Right lobe of liver (tissue), 6 donors: ENCODE results near the gene ALPL. TPM values are rescaled to one million over a fixed set of nuclear protein-coding genes. Genes with fewer than 3 reads are reported as not detected.

Experiments
- ATAC-seq, 4 donors: fragments of 200-7000 bp; cut with Tn5 transposase; one replicate each; pipeline ENCODE4 v1.9.1; 2020; ENCODE audit warnings: mild to moderate bottlenecking in 4 of 4, moderate library complexity in 4 of 4
- DNase-seq, 3 donors: peaks; one replicate each; pipeline ENCODE4 v3.0.0-alpha.2; 2020
- H3K27ac ChIP-seq, 3 donors: fragments of 200-600 bp; one replicate each; pipeline ENCODE4 v1.8.0; 2022
- H3K27me3 ChIP-seq, 2 donors: fragments of 200-600 bp; one replicate each; pipeline ENCODE4 v1.8.0; 2022
- H3K36me3 ChIP-seq, 4 donors: fragments of 200-600 bp; sonication (generic) in 1 of 4; one replicate each; pipeline versions ENCODE4 v1.5.1 to v1.8.0; 2017 to 2022; ENCODE audit warnings: control low read depth in 1 of 4
- H3K4me1 ChIP-seq, 4 donors: fragments of 200-600 bp; sonication (generic) in 1 of 4; one replicate each; pipeline versions ENCODE4 v1.5.1 to v1.8.0; 2017 to 2022; ENCODE audit warnings: control low read depth in 1 of 4
- H3K4me3 ChIP-seq, 3 donors: fragments of 200-600 bp; one replicate each; pipeline ENCODE4 v1.8.0; 2022
- H3K9me3 ChIP-seq, 4 donors: fragments of 200-600 bp; sonication (generic) in 1 of 4; one replicate each; pipeline versions ENCODE4 v1.5.1 to v1.8.0; 2017 to 2022; ENCODE audit warnings: control low read depth in 1 of 4
- CTCF ChIP-seq, 4 donors: fragments of 200-600 bp in 3 of 4; fragments of 450-650 bp in 1 of 4; IDR thresholded peaks; one replicate each; pipeline versions ENCODE4 v1.5.1 to v1.8.0; 2016 to 2022; ENCODE audit warnings: antibody characterized with exemption in 4 of 4, mild to moderate bottlenecking in 2 of 4
- POLR2A ChIP-seq: fragments of 450-650 bp; IDR thresholded peaks from one replicate; pipeline ENCODE4 v1.6.1; 2017; ENCODE audit warnings: antibody characterized with exemption, mild to moderate bottlenecking
- WGBS: methylation state at CpG from one replicate; pipeline ENCODE4 v1.1.6; 2018; ENCODE audit warnings: low coverage, low lambda C conversion rate; ENCODE audit not compliant: insufficient coverage; ENCODE audit errors: missing lambda C conversion rate; 5-methylcytosine and 5-hydroxymethylcytosine counted together
- intact Hi-C, 2 donors: fragments of 100-400 bp; cut with DNase I; formaldehyde crosslinking; loops; one replicate each; pipeline versions ENCODE4 v1.11.2 to v1.14.1; 2022
- total RNA-seq, 6 experiments: library from RNA; depleted of rRNA in 2 of 6; stranded (reverse); fragments of >200 nt in 2 of 6; fragmentation: NEBNext Ultra II Directional in 3 of 6; extraction: Animal tissue kit (Norgen Biotek cat#: 25700) in 3 of 6; gene quantifications; one replicate each; pipeline versions ENCODE4 v1.1.0 to v1.2.4, GENCODE V29; 2016 to 2023
- donor health status: DM: no; HTN: yes; CAD: no.
- donor health status: DM: no; HTN: no; CAD: no.
- donor health status: DM: no; HTN: no; CAD: no.
- donor health status: DM: no; HTN: yes; CAD: no.
- donor health status: DM: no; HTN: yes; CAD: no.

Gene ALPL
- total RNA-seq, 6 experiments from 2014 or later: 23.2 to 81.5 (median 48.1) TPM

- no peak for TF ChIP-seq CTCF (IDR thresholded peaks at IDR 0.05)
- TF ChIP-seq POLR2A: no peak
- DNase-seq (no peak), ATAC-seq (peak in 1 of 4 donors; percentile 3)
- intact Hi-C loops: no loop called here
- Histone ChIP-seq H3K4me3 (no peak overlapping the region), H3K36me3 (peaks cover 0 to 3% (median 0%) of the 10 kb centered on the region in 4 donors), H3K27ac (no peak overlapping the region), H3K9me3 (no peaks in the 10 kb centered on the region), H3K27me3 (no peaks in the 10 kb centered on the region), H3K4me1 (peaks cover 0 to 12% (median 0%) of the 10 kb centered on the region in 4 donors)
- 100% methylated on average over 1 of the region's 13 CpGs for WGBS
Observed at GRCh38 chr1:21612057-21612456, 102.8 kb downstream of the ALPL start.

- Histone ChIP-seq H3K27me3 (no peaks in the 10 kb centered on the region), H3K9me3 (no peaks in the 10 kb centered on the region), H3K4me3 (no peak overlapping the region), H3K4me1 (peaks cover 0 to 12% (median 0%) of the 10 kb centered on the region in 4 donors), H3K27ac (no peak overlapping the region), H3K36me3 (peaks cover 0 to 3% (median 0%) of the 10 kb centered on the region in 4 donors)
- 96% methylated on average over 4 of the region's 19 CpGs for WGBS
- ATAC-seq: no peak
- DNase-seq: no peak
- intact Hi-C loops: no loop called here
- TF ChIP-seq CTCF (IDR thresholded peaks at IDR 0.05) (no peak), POLR2A (no peak)
Observed at GRCh38 chr1:21613072-21613867, 104.0 kb downstream of the ALPL start.

GRCh38 chr1:21614419-21615115 lies 105.3 kb downstream of the ALPL start:
- ATAC-seq (no peak), DNase-seq (no peak)
- no peak overlapping the region for H3K27ac ChIP-seq

GRCh38 chr1:21616372-21616771 lies 107.1 kb downstream of the ALPL start:
- no peak for ATAC-seq
- Histone ChIP-seq H3K27ac (peak overlapping the region in 1 of 3 donors; percentile 13), H3K4me3 (no peak overlapping the region), H3K9me3 (no peaks in the 10 kb centered on the region), H3K4me1 (peaks cover 0 to 27% (median 8%) of the 10 kb centered on the region in 4 donors), H3K27me3 (no peaks in the 10 kb centered on the region), H3K36me3 (peaks cover 0 to 3% (median 0%) of the 10 kb centered on the region in 4 donors)
- DNase-seq: no peak
- 52% methylated on average over 6 of the region's 8 CpGs for WGBS
- intact Hi-C loops: no loop called here
- no peak for TF ChIP-seq POLR2A
- TF ChIP-seq CTCF (IDR thresholded peaks at IDR 0.05): no peak

More at GRCh38 chr1:21614419-21615115, 105.3 kb downstream of the ALPL start:
- Histone ChIP-seq H3K36me3 (peaks cover 0 to 3% (median 0%) of the 10 kb centered on the region in 4 donors), H3K4me1 (peaks cover 0 to 12% (median 0%) of the 10 kb centered on the region in 4 donors), H3K27me3 (no peaks in the 10 kb centered on the region), H3K9me3 (no peaks in the 10 kb centered on the region), H3K4me3 (no peak overlapping the region)
- TF ChIP-seq CTCF (IDR thresholded peaks at IDR 0.05) (no peak), POLR2A (no peak)
- intact Hi-C loops: no loop called here
- WGBS: no CpG with 5 or more reads among the region's 11 CpGs
